B cell (primary cell): Measurements from ENCODE around the gene EFR3B.

Experiments used
- EZH2 ChIP-seq: IDR thresholded peaks from 2 replicates; pipeline ENCODE4 v1.6.1; 2012; ENCODE audit warnings: borderline replicate concordance, low read depth, mild to moderate bottlenecking, moderate library complexity, low read length; ENCODE audit not compliant: insufficient read depth, poor library complexity, severe bottlenecking
- TF ChIP-seq, protein P1 (sequence below): fragments of 200-600 bp; IDR thresholded peaks from one replicate; pipeline ENCODE4 v1.8.0; 2022; ENCODE audit warnings: antibody characterized with exemption, mild to moderate bottlenecking

DNA sequence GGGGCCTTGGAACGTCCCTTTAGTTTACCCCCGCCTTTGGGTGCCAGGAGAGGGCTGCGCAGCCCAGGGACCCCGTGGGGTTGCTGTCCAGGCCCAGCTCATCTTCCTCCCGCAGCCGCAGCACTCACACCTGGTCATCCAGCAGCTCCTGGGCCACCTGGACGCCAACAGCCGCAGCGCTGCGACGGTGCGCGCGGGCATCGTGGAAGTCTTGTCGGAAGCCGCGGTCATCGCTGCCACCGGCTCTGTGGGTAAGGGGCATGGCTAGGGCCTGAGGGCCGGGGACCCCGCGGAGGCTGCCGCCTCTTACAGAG, 89.3 kb downstream of the EFR3B start:
- TF ChIP-seq, protein P1, sequence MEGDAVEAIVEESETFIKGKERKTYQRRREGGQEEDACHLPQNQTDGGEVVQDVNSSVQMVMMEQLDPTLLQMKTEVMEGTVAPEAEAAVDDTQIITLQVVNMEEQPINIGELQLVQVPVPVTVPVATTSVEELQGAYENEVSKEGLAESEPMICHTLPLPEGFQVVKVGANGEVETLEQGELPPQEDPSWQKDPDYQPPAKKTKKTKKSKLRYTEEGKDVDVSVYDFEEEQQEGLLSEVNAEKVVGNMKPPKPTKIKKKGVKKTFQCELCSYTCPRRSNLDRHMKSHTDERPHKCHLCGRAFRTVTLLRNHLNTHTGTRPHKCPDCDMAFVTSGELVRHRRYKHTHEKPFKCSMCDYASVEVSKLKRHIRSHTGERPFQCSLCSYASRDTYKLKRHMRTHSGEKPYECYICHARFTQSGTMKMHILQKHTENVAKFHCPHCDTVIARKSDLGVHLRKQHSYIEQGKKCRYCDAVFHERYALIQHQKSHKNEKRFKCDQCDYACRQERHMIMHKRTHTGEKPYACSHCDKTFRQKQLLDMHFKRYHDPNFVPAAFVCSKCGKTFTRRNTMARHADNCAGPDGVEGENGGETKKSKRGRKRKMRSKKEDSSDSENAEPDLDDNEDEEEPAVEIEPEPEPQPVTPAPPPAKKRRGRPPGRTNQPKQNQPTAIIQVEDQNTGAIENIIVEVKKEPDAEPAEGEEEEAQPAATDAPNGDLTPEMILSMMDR = no peak
- TF ChIP-seq EZH2 = no peak
